Femur (tissue), 1 donor: Measurements from ENCODE around the gene TMEM130.
A peak's percentile ranks its signal among the peaks of the same experiment; 100 is the strongest.

Experiments used
- DNase-seq: peaks from one replicate; pipeline ENCODE4 v3.0.0-alpha.2; 2017

The TMEM130 gene

DNA sequence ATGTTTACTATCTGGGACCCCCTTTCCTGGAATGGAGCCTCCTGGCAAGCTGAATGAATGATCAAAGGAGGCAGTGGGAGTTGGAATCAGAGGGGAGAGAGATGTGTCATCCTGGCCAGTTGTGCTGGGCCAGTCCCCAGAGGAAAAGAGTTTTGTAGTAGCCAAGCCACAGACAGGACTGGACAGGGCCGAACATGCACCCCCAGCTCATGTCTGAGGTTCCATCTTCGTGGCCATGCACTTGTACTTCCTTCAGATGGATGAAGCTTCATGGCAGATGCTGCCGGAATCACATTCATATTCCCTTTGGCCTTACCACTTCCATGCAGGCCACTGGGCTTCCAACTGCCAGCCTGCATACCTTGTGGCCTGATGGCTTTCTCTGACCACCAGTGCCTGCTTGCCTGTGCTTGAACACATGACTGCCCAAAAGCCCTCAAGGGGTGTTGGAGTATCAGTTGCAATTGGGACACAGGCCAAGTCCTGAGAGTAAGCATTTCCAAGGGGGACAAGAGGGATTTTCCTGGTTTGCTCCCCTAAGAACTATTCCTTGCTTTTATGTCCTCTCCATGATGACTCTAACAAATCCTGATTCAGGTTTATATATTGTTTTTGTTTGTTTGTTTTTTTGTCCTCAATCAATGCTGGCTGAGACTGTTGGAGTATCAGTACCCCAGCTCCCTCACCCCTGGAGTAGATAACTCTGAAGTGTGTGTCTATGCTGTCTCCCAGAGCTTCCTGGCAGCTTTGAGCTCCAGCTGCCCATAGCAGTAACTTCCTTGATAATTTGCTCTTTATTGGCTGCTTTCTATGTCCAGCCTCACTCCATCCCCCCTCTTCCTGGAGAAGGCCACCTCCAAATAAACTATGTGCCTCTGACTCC is 63.6 kb downstream of the TMEM130 start:
- no peak for DNase-seq

DNA sequence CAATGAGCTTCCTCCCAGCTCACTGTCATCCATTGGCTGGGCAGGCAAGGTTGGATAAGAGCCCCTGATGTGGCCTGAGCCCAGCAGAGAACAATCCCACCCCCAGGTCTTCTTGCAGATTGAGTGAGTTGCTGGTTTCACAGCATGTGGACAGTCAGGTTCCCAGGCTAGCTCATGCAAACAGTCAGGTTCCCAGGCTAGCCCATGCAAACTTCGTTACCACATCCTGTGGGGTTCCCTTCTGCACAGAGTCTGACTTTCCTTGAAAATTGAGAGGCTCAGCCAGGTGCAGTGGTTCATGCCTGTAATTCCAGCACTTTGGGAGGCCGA is 67.1 kb downstream of the TMEM130 start:
- DNase-seq: no peak

DNA sequence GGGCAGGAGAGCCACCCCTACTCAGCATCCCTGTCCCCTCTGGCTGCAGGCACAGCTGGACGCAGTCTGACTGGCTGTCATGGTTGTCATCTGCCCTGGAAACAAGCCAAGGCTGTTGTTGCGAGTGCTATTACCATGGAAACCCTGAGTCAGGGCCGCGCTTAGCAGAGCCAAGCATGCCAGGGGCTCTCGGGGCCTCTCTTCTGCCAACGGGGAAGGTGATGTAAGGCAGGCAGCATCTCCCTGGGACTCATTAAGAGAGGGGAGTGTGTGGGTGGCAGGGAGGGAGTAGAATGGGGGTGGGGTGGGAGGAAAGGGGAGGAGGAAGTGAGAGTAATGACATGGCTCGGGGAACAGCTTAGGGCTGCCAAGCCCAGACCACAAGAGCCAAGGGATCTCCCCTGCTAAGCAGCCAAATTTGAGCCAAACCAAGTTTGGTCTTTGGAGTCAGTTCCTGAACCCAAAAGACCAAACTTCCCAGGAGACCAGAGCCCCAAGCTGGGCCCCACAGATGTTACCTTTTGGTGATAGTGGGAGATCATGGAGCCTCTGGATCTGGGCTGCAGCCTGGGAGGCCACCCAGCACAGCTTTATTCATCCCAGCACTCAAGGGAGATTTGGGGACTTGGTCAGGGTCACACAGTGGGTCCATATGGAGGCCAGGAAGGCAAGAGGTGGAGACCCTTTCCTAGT is 67.6 kb downstream of the TMEM130 start:
- peak; percentile 74 for DNase-seq

DNA sequence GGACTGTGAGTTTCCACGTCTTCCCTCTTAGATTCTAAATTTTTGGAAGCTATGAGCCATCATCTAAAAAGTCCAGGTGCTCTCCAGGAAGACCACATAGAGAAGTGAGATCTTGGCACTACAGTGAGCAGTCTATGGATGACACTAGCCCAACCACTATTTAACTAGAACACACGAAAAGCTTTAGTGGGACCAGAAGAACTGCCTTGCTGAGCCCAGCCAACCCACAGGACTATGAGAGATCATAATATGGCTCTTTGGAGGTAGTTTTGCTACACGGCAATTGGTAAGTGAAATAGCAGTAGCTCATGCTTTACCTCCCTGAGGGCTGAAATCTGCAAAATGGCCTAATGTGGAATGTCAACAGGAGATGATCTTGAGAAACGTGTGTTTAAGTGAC is 68.8 kb downstream of the TMEM130 start:
- DNase-seq: no peak

DNA sequence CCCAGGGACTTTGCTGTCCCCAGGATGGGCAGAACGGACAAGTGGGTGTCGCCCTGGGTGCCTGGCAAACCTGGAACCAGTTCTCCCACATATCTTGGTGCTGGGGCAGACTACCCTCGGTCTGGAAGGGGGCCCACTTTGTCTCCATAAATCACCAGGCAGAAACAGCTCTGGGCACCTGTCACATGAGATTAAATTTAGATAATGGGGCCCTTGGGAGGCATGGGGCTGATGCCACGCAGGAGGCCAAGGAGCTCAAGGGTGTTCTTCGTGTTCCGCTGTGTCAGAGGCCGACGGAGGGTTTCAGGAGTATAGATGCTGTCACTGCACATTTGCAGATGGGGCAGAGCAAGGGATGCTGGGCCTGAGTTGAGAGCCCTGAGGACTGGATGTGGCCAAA is 72.7 kb downstream of the TMEM130 start:
- DNase-seq: no peak
